Keratinocyte (primary cell): Measurements from ENCODE around the gene SLC7A11. TPM values are rescaled to one million over a fixed set of nuclear protein-coding genes. Genes with fewer than 3 reads are reported as not detected.

Source experiments
- DNase-seq: peaks from one replicate; pipeline ENCODE4 v3.0.0-alpha.2; 2011; ENCODE audit warnings: low read depth, missing footprints, low spot score
- FAIRE-seq: peaks from 2 replicates; lab custom pipeline; 2011; peaks lifted over from hg19 to GRCh38; lab: Jason Lieb, UNC
- H2AFZ ChIP-seq: 2 replicates; pipeline ENCODE4 v1.6.0; 2012; ENCODE audit warnings: low read length, control low read depth, inconsistent platforms; ENCODE audit not compliant: control insufficient read depth
- H3K27ac ChIP-seq: 2 replicates; pipeline ENCODE4 v1.5.1; 2011; ENCODE audit warnings: low read length; ENCODE audit not compliant: control insufficient read depth, insufficient read depth
- H3K27me3 ChIP-seq: 3 replicates; pipeline ENCODE4 v1.6.0; 2011; ENCODE audit warnings: low read length; ENCODE audit not compliant: control insufficient read depth, insufficient read depth; ENCODE audit errors: extremely low read depth
- H3K36me3 ChIP-seq, 2 experiments: 2 replicates in 1 of 2; 3 replicates in 1 of 2; pipeline ENCODE4 v1.5.1; 2011; ENCODE audit warnings: low read length in 2 of 2, mild to moderate bottlenecking in 1 of 2; ENCODE audit not compliant: control insufficient read depth in 2 of 2, insufficient read depth in 2 of 2; ENCODE audit errors: extremely low read depth in 1 of 2
- H3K4me1 ChIP-seq: 3 replicates; pipeline ENCODE4 v1.5.1; 2011; ENCODE audit warnings: low read length; ENCODE audit not compliant: control insufficient read depth, insufficient read depth; ENCODE audit errors: extremely low read depth
- H3K4me2 ChIP-seq: 3 replicates; pipeline ENCODE4 v1.6.0; 2011; ENCODE audit warnings: low read depth, low read length; ENCODE audit not compliant: control insufficient read depth, insufficient read depth; ENCODE audit errors: extremely low read depth
- H3K4me3 ChIP-seq, 3 experiments: fragments of 200-600 bp in 1 of 3; sonication (generic) in 1 of 3; 2 replicates in 2 of 3; 3 replicates in 1 of 3; pipeline ENCODE4 v1.5.1; 2011 to 2016; ENCODE audit warnings: low read length in 3 of 3, mild to moderate bottlenecking in 3 of 3, control low read depth in 2 of 3, inconsistent platforms in 1 of 3, low read depth in 1 of 3, mixed read lengths in 1 of 3, mixed run types in 1 of 3, moderate library complexity in 1 of 3; ENCODE audit not compliant: control insufficient read depth in 2 of 3, insufficient read depth in 2 of 3; ENCODE audit errors: extremely low read depth in 1 of 3
- H3K79me2 ChIP-seq: 2 replicates; pipeline ENCODE4 v1.6.0; 2012; ENCODE audit warnings: low read length; ENCODE audit not compliant: control insufficient read depth, insufficient read depth
- H3K9ac ChIP-seq: 3 replicates; pipeline ENCODE4 v1.6.0; 2011; ENCODE audit warnings: low read length; ENCODE audit not compliant: control insufficient read depth, insufficient read depth; ENCODE audit errors: extremely low read depth
- H3K9me1 ChIP-seq: 3 replicates; pipeline ENCODE4 v1.6.0; 2011; ENCODE audit warnings: low read length; ENCODE audit not compliant: control insufficient read depth, insufficient read depth; ENCODE audit errors: extremely low read depth
- H3K9me3 ChIP-seq: 2 replicates; pipeline ENCODE4 v1.5.1; 2012; ENCODE audit warnings: low read depth, low read length; ENCODE audit not compliant: control insufficient read depth
- H4K20me1 ChIP-seq: 3 replicates; pipeline ENCODE4 v1.6.0; 2011; ENCODE audit warnings: low read length; ENCODE audit not compliant: control insufficient read depth, insufficient read depth; ENCODE audit errors: extremely low read depth
- EZH2 ChIP-seq: IDR thresholded peaks from one replicate; pipeline ENCODE4 v1.6.1; 2012; ENCODE audit warnings: inconsistent platforms, mild to moderate bottlenecking, low read length, moderate library complexity
- dilution Hi-C: fragments of 300-500 bp; cut with MboI; formaldehyde crosslinking; loops from one replicate; pipeline ENCODE4 v1.7.0; 2020; ENCODE audit warnings: low sequenced_read_pairs; ENCODE audit not compliant: extremely low pct_ligation_motif_present
- polyA plus RNA-seq, 5 experiments: library from polyadenylated mRNA; depleted of rRNA in 3 of 5; stranded (reverse) in 3 of 5; stranded (forward) in 1 of 5; unstranded in 1 of 5; fragments of >200 nt; gene quantifications; 1 replicate in 1 of 5; 2 replicates in 3 of 5; 3 replicates in 1 of 5; pipeline versions ENCODE4 v1.2.1 to v1.2.3, GENCODE V29; 2011 to 2012; ENCODE audit warnings: missing spikeins in 2 of 5, low read depth in 1 of 5, low replicate concordance in 1 of 5
- TF ChIP-seq, protein P1 (sequence below), 3 experiments: IDR thresholded peaks in 1 of 3; conservative IDR thresholded peaks in 1 of 3; optimal IDR thresholded peaks in 1 of 3; 2 replicates in 2 of 3; 3 replicates in 1 of 3; pipeline versions ENCODE3 to v1.5.1; 2011; ENCODE audit warnings: low read length in 3 of 3, mild to moderate bottlenecking in 3 of 3, moderate library complexity in 2 of 3, control low read depth in 1 of 3, inconsistent platforms in 1 of 3; ENCODE audit not compliant: insufficient read depth in 2 of 3; ENCODE audit errors: extremely low read depth in 1 of 3

SLC7A11 gene
- polyA plus RNA-seq, 1 donor (not counting 4 experiments of a cell fraction or from before 2014, with no cell fraction given) = 8.4 TPM

- dilution Hi-C loops = no loop called here
- no peak for TF ChIP-seq EZH2
- TF ChIP-seq, protein P1, sequence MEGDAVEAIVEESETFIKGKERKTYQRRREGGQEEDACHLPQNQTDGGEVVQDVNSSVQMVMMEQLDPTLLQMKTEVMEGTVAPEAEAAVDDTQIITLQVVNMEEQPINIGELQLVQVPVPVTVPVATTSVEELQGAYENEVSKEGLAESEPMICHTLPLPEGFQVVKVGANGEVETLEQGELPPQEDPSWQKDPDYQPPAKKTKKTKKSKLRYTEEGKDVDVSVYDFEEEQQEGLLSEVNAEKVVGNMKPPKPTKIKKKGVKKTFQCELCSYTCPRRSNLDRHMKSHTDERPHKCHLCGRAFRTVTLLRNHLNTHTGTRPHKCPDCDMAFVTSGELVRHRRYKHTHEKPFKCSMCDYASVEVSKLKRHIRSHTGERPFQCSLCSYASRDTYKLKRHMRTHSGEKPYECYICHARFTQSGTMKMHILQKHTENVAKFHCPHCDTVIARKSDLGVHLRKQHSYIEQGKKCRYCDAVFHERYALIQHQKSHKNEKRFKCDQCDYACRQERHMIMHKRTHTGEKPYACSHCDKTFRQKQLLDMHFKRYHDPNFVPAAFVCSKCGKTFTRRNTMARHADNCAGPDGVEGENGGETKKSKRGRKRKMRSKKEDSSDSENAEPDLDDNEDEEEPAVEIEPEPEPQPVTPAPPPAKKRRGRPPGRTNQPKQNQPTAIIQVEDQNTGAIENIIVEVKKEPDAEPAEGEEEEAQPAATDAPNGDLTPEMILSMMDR (optimal IDR thresholded peaks at IDR 0.05 in 1 of 3, IDR thresholded peaks at IDR 0.05 in 1 of 3, conservative IDR thresholded peaks at IDR 0.05 in 1 of 3; ENCODE audit: extremely low read depth in 1 of 3, insufficient read depth in 2 of 3, low read length in 3 of 3) = no peak
- no peak overlapping the region for H3K27ac ChIP-seq
- no peaks in the 10 kb centered on the region for H3K79me2 ChIP-seq
- H3K4me2 ChIP-seq = peak overlapping the region; percentile 50
- no peaks in the 10 kb centered on the region for H3K9me1 ChIP-seq
- H3K9me3 ChIP-seq = no peaks in the 10 kb centered on the region
- no peak overlapping the region for H2AFZ ChIP-seq
- no peak overlapping the region for H3K4me3 ChIP-seq
- DNase-seq (no peak), FAIRE-seq (no peak)
- no peaks in the 10 kb centered on the region for H4K20me1 ChIP-seq
- H3K36me3 ChIP-seq = no peaks in the 10 kb centered on the region
- H3K27me3 ChIP-seq = no peaks in the 10 kb centered on the region
- H3K4me1 ChIP-seq = peaks cover 23% of the 10 kb centered on the region
- H3K9ac ChIP-seq = no peak overlapping the region
These were observed 79.0 kb downstream of the SLC7A11 start for GRCh38 chr4:138163171-138163570.

DNA sequence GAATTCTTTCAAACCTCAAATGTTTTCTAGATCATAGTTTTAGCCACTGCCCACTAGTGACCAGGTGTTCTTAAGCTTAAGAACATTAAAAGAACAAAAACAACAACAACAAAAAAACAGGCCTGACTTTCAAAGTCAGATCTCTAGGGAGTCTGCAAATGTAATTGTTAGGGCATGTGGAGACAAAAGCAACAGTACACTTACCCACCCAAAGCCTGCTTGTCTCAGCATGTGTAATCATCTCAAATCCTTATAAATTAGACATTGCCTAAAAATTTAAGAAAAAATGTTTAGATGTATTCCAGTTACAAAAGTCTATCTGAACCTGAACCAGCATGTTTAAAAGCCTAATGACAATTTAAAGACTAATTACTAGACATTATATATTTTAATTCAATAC, 79.9 kb downstream of the SLC7A11 start:
- H3K27ac ChIP-seq = peak overlapping the region; percentile 60
- peak overlapping the region; percentile 59 for H2AFZ ChIP-seq
- no peak for DNase-seq
- H3K9ac ChIP-seq = no peak overlapping the region
- H3K4me2 ChIP-seq = peak overlapping the region; percentile 50
- H3K36me3 ChIP-seq = no peaks in the 10 kb centered on the region
- no peaks in the 10 kb centered on the region for H3K79me2 ChIP-seq
- dilution Hi-C loops = no loop called here
- H3K27me3 ChIP-seq = no peaks in the 10 kb centered on the region
- H4K20me1 ChIP-seq = no peaks in the 10 kb centered on the region
- peak; percentile 81 for FAIRE-seq
- peak overlapping the region in 1 of 3 experiments; percentile 29 for H3K4me3 ChIP-seq
- TF ChIP-seq, protein P1 (optimal IDR thresholded peaks at IDR 0.05 in 1 of 3, IDR thresholded peaks at IDR 0.05 in 1 of 3, conservative IDR thresholded peaks at IDR 0.05 in 1 of 3; ENCODE audit: extremely low read depth in 1 of 3, insufficient read depth in 2 of 3, low read length in 3 of 3) = no peak
- no peak for TF ChIP-seq EZH2
- H3K9me3 ChIP-seq = no peaks in the 10 kb centered on the region
- H3K4me1 ChIP-seq = peaks cover 23% of the 10 kb centered on the region
- H3K9me1 ChIP-seq = no peaks in the 10 kb centered on the region
